CD4-positive, alpha-beta T cell treated with Interleukin-2 at 100 ng/mL for 4 hours (primary cell): Measurements from ENCODE around the gene CACTIN.
"Not testable (repeated sequence)": the region's sequence is repeated elsewhere in the genome, so short reads cannot be mapped to it uniquely, and the experiment has no call there.

Experiments used
- DNase-seq: peaks from one replicate; pipeline ENCODE4 v3.0.0-alpha.2; 2020; ENCODE audit warnings: low spot score

CACTIN gene

DNA sequence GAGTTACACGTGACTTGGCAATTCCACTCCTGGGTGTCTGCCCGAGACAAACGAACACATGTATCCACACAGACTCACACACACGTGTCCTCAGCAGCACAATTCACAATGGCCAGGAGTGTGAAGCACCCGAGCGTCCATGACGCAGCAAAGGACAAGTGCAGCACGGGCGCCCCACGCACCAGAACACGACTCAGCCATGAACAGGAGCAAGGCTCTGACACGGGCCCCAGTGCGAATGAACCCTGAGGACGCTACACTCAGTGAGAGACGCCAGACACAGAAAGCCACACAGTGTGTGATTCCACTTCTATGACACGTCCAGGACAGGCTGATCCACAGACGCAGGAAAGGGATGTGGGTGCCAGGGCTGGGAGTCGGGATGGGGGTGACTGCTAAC, 37.2 kb upstream of the CACTIN start:
- DNase-seq: no peak

DNA sequence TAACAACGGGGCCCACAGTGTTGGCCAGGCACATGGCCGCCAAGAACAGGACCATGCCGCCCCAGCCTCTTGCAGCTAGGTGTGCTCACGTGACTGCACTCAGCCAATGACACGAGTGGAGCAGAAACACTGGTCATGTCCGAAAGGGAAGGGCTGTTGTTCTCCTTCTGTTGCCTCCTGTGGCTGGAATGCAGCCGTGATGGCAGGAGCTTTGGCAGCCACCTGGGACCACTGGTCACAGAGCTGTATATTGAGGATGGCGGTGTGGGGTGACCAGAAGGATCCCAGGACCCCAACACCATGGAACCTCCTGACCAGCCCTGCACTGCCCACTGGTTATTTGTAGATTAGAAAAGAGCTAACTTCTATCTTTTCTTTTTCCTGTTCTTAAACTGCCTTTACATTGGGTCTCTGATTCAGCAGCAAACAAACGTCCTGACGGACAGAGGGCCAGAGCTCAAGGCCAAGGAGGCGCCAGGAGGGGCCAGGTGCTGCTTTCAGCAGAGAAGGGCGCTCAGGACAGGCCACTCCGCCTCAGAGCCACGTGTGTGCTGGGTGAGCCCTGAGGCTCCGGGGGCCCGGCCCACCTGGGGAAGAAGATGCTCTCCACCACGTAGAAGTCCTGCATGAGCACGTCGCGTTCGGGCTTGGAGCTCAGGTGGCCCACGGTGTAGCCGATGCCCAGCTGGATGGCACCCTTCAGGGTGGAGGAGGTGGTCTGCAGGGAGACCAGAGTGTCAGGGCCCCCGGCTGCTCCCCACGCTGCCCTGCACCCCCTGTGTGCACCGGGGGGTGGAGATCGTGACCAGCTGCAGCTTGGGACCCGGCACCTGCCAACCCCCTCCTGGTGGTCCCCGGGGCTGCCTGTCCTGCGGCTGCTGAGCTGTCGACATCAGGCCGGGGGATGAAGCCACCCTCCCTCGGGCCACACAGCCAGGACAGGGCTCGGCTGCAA, 35.0 kb upstream of the CACTIN start:
- no peak for DNase-seq

DNA sequence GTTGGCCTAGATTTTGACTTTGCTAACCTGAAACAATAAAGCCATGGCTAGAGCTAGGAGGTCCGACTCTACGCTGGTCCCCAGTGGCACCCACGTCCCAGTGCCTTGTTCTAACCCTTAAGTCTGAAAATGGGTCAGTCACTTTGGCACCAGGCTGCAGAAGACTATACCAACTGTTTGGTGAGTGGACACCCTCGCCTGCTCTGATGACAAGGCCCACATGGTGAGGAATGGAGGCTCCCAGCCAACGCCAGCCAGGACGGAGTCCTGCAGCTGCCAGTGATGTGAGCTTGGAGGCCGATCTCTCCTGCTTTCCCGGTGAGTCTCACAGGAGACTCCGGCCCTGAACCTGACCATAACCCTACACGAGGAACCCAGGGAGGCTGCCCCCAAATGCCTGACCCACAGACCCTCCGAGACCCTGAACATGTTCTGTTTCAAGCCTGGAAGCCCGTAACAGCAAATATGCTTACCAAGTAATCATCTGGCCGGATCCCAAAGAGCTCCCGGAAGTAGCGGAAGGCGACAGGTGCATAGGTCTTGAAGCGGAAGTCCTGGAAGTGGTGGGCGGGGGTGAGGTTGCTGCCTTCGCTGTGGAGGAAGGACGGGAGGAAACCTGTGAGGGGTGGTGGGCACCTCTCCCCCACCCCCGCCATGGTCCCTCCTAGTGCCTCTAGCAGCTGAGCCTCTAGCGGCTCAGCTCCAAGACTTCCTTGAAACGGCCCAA, 34.1 kb upstream of the CACTIN start:
- no peak for DNase-seq

DNA sequence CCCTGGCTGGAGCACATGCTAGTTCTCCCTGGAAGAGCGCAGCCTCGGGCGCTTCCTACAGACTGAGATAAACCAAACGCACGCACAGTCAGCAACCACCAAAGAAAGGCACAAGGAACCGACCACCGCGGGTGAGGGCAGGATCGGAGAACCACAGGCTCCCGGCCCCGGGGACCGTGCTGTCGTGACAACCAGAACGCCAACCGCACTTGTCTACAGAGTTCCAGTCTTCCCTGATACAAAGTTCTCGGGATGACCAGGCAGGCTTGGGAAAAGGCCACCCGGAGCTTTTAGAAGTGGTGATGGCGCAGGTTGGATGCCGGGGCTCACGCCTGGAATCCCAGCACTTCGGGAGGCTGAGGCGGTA, 33.1 kb upstream of the CACTIN start:
- no peak for DNase-seq

DNA sequence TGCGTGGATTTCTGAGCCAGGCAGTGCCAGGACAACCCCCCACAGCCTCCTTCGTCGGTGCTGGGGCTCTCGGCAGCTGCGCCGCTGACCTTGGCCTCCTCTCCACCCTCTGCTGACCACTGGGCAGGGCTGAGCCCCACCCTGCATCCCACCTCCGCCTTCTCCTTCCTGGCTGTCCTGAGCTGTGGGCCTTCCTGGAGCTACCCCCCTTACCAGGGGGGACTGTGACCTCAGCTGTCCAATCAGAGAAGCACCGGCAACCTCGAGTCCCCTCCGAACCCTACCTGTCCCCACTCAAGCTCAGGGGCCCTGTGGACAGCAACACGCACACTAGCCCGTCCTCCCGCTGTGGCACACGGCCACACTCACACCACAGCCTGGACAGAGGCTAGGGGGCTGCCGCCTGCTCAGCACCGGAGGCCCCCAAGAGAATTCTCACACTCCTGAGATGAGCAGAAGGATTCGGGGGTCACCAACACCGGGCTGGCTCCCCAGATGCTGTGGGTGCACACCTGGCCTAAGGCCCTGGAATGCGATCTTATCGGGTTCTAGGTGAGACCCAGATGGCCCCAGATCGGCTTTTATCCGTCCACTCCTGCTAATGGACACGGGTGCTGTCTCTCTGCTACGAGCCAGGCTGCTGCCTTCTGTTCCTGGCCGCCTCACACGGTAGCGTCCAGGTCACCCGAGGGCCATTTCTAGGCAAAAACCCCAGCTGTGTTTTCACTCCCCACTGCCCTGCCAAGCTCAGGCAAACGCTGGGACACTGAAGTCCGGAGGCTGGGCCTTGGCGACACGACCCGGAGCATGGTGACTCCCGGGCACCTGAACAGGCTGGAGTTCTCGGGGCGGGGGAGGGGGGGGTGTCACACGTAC, 32.5 kb upstream of the CACTIN start:
- DNase-seq: no peak

DNA sequence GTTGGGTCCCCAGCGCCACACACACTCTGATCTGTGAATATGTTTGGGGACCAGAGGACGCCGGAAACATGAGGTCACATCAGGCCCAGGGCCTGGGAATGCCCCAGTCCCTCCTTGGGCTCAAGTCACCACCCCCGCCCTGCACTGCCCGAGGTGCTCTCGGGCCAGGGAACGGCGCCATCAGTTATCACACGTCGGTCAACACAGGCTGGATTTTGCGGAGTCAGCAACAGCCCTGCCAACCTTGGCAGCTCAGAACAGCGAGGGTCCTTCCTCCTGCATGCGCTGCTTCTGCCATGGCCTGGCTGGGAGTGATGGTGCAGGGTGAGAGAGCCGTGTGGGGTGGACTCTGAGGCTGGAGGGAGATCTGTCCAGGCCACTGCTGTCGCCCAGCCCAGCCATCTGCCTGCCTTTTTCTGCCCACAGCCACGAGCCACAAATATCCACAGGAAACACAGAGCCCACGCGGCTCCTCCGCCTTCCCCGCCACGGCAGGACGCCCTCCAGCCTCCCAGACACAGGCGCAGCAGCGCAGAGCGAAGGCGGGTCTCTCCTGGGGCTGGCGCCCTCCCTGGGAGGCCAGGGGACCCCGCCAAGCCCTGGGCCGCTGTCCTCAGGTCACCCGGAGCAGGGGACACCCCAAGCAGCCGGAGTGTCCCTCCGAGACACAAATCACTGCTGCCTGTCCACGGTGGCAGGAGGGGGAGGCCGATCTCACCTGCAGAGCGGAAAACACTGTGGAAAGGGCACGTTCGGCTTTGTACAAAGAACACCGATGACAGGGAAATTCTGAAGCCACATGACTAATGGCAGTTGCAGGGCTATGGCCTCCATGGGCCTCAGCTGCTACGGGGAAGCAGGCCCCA, 31.6 kb upstream of the CACTIN start:
- DNase-seq: no peak

DNA sequence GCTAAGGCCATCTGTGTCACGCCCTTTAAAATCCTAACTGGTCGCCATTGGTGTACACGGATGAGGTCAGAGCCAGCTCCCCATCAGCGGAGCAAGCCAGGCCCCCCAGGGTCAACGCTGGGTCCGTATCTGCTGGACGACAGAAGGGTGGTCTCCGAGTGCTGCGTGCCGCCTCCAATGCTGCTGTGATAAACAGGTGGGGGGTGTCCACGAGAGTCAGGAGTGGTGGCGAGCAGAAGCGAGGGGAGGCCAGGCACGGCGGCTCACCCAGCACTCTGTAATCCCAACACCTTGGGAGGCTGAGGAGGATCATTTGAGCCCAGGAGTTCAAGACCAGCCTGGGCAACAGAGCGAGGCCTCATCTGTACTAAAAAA, 30.8 kb upstream of the CACTIN start:
- DNase-seq: no peak

DNA sequence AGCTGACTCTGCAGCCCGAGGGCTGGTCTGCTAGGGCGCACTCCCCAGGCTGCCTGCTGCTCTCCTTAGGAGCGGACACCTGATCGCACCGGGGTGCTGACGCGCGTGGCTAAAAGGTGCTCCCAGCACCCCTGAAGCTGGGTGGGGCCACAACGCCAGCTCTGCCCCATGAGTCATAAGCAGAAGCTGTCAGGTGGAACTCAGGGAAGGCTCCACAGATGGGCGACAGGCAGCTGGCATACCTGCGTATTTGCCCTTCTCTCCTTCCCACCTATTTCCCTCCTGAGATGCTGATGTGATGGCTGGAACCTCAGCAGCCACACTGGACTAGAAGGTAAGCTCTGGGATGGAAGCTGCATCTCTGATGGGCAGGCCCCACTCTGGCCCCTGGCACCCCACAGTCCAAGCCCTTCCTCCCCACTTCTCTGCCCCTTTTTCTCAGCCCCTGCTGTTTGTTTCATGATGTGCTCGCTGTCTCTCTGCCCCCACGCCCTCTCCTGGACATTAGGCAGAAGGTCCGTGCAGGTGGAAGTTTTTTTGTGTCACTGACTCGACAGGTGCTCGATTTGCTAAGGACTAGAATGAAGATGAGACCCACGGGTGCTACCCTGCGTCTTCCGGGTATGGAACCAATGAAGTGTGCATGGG, 30.3 kb upstream of the CACTIN start:
- DNase-seq: no peak

DNA sequence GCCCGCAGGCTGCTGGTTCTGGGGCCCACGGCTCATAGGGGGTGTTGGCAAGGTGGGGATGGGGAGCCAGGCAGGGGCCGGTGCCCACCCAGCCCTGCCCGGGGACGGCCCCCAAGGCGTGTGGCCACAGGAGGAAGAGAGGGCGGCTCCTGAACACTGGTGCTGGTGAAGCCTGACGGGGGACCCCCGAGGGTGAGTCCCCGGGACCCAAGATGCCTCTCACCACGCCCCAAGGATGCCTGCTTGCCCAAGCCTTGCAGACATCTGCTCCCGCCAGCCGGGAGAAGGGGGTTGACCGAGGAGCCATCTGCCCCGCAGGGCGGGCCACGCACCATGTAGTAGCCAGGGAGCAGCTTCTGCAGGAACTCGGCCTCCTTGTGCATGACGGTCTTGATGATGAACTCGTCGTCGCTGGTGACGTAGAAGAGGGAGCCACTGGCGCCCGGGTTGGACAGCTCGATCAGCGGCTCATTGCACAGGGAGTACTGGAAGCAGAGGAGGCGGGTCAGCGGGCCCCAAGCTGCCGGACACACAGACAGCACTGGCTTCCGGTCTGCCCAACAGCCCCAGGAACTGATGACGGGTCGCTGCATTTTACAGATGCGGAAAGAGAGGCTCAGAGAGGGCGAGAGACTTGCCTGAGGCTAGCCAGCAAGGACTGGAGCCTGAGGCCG, 29.6 kb upstream of the CACTIN start:
- no peak for DNase-seq

DNA sequence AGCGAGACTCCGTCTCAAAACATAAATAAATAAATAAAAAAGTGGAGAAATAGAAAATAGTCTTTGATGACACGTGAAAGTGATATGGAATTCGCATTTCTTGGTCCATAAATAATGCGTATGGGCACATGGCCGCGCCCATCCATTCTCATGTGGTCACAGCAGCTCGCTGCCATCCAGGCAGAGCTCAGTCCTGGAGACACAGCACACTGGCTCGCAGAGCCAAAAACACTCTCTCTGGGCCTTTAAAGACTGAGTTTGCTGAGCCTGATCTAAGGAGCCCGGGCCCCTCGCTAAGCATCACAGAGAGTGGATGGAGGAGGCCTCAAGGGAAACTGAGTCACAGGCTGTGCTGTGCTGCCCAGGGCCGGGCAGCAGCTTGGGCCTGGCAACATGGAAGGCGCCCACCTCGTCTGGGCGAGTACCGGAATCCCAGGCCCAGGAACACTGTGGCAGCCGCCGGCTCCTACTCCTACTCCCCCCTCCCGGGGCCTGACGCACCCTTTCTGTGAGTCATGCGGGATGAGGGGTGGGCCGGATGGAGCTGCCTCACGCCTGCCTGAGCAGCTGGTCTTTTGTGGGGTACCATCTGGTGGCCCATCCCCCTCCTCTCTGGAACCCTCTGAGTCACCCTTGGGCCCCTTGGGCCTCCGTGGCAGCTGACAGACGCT, 28.9 kb upstream of the CACTIN start:
- no peak for DNase-seq

DNA sequence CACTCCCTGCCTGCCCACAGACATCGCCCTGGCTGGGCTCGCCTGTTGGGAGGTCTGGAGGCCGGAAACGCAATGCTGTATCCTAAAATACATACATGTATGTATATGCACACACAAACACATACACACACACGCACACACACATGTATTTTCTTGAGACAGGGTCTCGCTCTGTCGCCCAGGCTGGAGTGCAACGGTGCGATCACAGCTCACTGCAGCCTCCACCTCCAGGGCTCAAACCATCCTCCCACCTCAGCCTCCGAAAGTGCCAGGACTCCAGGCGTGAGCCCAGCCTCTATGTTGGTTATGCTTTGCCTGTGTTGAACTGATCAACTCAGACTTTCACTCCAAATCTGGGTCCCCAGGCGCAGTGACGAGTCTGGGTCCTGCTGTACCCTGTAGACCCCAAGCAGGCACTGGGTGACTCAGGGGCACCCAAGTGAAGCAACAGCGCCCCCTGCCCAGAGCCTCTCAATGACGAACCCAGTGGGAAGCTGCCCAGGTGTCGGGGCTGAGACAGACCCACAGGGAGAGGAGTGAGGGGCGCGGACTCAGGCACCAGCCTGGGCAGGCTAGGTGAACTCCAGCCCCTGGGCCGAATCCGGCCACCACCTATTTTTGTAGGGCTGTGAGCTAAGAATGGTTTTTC, 27.4 kb upstream of the CACTIN start:
- DNase-seq: no peak

DNA sequence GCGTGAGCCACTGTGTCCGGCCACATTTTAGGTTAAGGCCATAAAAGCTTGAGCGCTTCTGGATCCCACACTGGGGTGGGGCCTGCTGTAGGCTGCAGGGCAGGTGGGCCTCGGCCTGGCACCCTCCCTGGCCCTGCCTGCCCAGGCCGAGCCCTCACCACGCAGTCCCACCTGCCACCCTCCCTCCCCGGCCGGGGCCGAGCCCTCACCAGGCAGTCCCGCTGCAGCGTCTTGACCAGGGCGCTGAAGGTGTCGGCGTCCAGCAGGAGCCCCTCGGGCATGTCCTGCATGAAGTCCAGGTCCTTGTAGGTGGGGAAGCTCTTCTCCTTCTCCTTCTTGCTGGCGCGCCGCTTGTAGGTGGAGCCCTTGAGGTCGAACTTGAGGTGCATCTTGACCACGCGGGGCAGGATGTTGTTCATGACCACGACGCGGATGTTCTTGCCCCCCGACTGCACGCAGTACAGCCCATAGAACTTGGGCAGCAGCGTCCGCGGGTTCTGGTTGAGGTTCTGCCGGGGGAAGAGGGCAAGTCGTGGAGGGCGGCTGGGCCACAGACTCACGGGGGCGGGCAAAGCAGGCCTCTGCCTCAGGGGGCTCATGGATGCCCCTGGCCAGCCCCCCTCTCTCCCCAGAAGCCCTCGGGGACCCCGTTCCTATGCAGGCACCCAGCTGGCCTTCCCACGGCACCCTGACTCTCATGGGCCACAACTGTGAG, 26.6 kb upstream of the CACTIN start:
- DNase-seq: no peak

DNA sequence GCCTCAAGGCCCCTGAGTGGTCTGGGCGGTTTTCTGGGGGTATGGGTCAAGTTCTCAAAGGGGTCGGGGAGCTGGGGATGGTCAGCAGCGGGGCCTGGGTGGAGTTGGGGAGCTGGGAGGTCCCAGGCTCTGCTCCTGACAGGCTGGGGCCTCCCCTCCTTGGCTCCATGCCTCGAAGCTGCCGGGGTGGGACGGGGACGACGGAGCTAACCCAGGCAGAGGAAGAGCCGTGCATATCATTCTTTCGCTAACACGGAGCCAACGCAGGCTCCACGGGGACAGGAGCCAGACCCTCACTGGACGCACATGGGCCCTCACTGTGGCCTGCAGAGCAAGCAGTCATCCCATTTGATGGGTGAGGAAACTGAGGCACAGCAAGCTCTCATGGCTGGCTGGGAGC, 25.8 kb upstream of the CACTIN start:
- DNase-seq: no peak

DNA sequence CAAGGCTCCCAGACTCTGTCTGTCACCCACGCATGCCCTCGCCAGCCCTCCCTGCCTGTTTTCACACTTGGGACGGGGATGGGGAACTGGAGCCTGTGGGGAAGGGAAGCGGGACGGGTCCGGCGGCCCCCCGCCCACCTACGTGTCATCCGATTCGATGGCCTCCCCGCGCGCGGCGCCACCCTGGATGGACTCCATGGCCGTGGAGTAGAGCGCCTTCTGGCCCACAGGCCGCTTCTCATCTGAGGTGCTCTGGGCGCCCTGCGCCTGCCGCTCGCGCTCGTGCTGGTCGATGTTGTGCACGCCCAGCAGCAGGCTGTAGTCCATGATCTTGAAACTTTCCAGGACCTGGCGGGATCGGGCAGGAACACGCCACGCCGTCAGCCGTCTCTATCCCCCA, 25.1 kb upstream of the CACTIN start:
- no peak for DNase-seq

DNA sequence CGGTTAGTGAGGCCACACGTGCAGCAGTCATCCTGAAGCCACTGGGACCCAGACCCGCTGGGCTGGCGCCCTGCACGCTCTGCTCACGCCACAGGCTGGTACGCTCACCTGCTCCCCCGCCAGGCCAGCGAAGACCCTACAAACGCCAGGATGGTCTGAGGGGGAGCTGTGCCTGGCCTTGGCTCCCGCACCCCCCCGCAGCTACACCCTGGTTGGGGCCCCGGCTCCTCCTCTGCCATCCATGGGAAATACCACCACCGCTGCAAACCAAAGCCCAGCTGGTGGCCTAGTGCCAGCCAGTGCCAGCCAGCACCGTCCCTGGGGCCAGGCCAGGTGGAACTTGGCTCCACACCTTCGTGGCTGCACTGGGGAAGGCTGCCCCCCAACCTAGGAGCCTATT, 23.3 kb upstream of the CACTIN start:
- no peak for DNase-seq

DNA sequence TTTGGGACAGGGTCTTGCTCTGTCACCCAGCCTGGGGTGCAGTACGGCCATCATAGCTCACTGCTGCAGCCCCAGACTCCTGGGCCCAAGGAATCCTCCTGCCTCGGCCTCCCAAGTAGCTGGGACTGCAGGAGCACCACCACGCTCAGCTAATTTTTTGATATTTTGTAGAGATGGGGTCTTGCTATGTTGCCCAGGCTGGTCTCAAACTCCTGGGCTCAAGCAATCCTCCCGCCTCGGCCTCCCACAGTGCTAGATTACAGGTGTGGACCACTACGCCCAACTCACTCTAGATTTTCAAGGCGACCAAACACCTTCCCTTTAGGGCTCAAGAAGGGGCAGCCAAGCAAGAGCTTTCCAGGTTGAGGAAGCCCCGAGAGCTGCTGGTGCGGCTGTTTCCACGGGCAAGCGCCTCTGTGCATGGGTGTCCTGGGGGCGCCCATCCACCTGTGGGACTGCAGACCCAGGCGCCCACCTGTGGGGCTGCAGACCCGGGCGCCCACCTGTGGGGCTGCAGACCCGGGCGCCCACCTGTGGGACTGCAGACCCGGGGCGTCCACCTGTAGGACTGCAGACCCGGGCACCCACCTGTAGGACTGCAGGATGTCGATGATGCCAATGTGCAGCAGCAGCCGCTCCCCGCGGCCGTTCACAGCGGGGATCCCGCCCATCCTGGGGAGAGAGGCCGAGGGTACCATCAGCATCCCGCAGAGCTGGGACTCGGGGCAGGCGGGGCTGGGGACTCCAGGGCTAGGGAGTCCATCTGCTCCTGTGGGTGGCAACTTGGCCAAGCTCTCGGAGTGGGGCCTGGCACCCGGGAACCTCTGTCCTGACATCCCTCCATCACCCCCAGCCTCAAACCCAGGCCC, 21.7 kb upstream of the CACTIN start:
- no peak for DNase-seq

DNA sequence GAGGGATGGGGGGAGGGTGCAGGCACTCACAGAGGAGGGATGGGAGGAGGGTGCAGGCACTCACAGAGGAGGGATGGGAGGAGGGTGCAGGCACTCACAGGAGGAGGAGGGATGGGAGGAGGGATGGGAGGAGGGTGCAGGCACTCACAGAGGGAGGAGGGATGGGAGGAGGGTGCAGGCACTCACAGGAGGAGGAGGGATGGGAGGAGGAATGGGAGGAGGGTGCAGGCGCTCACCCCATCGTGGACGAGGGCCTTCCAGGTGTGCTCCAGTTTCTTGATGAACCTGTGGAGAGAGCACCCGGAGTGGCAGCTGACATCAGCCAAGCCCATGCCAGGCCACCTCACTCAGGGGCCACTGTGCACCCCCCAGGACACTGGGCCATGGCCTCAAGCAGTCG, 20.5 kb upstream of the CACTIN start:
- not testable (repeated sequence) for DNase-seq
